Smooth muscle cell of the coronary artery (primary cell): ENCODE measurements around the gene ZSCAN22. TPM values are rescaled to one million over a fixed set of nuclear protein-coding genes. Genes with fewer than 3 reads are reported as not detected.

Source experiments
- total RNA-seq: library from RNA; depleted of rRNA; stranded (reverse); fragments of >200 nt; gene quantifications from 2 replicates; pipeline ENCODE4 v1.2.3, GENCODE V29; 2014; ENCODE audit warnings: low replicate concordance

Gene ZSCAN22
- 2.0 and 2.3 TPM in 2 replicates for total RNA-seq

DNA sequence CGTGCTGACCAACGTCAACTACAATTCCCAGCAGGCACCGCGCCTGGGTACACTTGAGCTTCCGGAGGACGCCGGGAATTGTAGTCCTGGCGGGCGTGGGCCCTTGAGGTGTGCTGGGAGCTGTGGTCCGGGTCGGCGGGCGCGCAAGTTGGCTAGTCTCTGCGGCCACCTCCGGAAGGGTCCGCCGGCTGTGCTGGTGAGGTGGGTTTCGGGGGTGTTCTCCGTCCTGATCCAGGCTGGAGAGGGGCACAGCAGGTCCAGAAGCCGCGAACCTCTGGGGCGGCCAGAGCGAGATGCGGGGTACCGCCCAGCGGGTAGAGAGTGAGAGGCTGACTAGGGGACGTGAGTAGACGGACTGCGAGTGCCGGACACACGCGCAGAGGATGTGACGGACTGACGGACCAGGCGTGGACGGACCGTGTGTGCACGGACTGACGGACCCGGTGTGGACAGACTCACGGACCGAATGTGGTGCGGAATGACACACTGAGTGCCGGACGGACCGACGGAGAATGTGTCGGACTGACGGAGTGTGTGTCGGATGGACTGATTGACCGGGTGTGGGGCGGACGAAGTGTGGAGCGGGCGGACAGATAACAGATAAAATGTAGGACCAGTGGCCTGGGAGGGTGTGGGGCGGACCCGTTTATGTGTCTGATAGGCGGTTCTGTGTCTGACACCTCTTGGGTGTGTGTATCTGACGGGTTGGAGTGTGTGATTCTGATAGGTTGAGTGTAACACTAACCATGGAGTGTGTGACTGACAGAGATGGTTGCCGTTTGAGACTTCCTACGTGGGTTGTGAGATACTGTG, at the start of gene ZSCAN22:
ZSCAN22 (plus strand) TSS at position 81 of the 813 bp plus-strand sequence. CDS start 7,809 bp downstream, outside the sequence.

DNA sequence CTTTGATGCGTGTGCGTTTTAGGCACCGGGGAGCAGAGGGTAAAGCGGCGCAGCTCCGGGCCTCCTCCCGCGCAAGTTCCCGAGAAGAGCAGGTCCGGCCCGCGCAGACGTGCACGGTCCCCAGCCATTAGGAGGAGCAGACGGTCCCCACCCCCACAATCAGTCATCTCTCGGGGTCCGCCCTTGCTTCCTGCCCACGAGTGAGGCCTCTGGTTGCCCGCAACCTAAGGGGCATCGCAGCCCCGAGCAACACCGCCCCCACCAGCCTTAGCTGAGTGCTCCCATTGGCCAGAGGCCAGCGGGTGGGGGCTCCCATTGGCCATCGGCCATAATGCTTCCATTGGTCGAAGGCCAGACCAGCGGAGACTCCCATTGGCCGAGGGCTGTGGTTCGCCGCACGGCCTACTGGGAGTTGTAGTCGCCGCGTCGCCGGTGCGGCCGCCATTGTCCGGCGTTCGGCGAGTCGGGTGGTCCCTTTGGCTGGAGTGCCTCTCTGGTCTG, 48.2 kb upstream of the ZSCAN22 start, which contains the start of gene ZNF8:
ZNF8 (plus strand) TSS at position 415 of the 501 bp plus-strand sequence. CDS start 127 bp downstream, outside the sequence.

DNA sequence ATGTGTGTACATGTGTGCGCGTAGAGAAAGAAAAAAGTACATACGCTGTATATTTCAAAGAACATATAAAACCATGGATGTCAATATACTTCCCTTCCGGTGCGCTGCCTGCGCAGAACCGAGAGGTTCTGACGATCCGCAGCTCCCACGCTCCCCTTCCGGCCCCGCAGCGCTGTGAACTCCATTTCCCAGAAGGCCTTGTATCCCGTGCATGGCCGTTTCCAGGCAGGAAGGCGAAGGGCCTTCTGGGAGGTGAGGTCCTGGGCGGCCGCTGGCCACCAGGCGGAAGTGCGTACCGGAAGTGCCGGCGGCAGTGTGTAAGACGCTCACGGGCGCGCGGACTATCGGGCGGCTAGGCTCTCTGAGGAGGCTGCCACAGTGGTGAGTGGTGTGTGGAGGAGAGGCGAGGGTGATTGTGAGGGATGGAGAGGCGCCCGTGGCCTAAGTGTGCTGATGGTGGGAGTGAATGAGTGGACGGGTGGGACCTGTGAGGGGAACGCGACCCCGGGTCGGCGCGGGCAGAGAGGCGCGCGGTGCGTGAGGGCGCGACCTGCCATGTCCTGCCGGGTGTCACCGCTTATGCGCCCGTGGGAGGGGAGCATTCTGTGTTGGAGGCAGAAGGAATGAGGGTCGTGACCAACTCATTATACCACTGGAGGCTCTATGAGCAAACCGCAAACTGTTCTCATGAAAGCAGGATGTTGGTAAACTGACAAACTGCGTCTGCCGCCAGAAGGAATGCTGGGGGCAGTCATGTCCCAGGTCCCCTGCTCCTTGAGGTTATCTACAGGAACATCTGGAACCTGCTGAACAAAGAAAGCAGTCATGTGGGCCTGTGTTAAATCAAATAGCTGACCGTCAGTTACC, 21.5 kb upstream of the ZSCAN22 start, which contains the start of gene ERVK3-1:
ERVK3-1 (plus strand) TSS at position 313 of the 867 bp plus-strand sequence. CDS start 6,792 bp downstream, outside the sequence.

DNA sequence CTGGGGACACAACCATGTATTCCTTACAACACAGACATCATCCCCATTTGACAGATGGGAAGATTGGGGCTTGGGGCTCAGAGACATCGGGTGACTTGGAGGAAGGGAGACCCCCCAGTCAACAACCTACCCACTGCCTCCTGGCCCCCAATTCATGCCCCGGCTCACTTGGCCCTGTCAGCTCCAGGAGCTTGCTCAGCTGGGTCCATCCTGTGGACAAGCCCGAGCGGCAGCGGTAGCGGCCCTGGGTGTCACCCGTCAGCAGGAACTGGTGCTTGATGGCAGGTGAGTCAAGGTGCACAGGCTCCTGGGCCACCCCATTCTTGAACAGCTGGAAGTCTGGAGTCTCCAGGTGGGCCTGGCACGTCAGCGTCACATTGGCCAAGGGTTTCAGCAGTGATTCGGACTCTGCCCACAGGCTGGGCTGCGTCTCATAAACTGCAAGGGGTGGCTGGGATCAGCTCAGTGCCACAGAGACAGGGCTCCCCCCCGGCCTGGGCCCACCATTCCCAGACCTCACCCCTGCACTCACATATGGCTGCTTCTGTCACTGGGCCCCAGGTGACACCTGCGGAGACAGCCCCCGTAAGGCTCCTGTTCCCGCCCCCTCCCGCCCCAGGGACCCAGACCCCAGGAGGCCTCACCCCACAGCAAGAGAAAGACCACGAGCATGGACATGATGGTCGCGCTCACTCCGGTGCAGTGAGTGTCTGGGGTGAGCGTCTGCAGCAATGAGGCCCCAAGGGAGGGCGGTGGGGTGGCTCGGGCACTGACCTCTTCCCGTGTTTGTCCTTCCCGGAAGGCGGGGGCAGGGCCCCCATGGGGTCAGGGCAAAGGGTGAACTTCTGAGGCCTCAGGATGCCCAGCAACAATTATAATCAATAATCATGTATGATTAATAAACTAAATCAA, 26.2 kb downstream of the ZSCAN22 start, which contains the start of gene A1BG:
A1BG (minus strand) TSS at position 733 of the 912 bp plus-strand sequence; CDS start at position 678, 55 bp downstream.

DNA sequence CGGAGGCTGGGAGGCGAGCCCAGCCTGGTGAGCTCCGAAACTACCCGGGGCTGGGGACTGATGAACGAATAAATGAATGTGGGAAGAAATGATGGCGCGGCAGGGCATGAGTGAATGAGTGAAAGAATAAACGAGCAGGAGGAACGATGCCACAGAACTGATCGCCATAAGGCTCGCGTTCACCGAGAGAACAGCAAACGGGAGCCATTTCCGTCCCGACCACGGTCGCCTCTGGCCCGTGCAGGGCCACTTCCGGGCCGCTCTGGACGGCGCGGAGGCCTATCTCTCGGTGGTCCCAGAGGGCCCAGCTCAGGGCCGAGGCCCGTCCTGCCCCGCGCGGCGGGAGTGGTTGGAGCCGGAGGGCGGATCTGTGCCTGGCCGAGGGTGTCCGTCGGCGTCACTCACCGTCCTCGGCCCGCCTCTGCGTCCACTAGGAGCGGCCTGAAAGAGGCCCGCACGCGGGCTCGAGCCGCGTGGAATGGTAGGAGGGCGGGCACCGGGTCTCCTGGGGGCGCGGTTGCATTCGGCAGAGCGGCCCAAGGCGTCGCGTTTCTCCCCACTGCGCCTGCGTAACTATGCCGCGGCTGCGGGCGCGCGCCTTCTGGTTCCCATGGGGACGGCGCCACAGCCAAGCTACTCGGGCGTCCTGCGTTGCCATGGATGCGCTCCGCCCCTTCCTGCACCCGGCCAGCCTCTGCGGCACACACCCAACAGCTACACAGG, 35.6 kb downstream of the ZSCAN22 start, which contains the start of gene ZNF497:
ZNF497 (minus strand) TSS at position 480 of the 723 bp plus-strand sequence. CDS start 5,116 bp downstream, outside the sequence.

DNA sequence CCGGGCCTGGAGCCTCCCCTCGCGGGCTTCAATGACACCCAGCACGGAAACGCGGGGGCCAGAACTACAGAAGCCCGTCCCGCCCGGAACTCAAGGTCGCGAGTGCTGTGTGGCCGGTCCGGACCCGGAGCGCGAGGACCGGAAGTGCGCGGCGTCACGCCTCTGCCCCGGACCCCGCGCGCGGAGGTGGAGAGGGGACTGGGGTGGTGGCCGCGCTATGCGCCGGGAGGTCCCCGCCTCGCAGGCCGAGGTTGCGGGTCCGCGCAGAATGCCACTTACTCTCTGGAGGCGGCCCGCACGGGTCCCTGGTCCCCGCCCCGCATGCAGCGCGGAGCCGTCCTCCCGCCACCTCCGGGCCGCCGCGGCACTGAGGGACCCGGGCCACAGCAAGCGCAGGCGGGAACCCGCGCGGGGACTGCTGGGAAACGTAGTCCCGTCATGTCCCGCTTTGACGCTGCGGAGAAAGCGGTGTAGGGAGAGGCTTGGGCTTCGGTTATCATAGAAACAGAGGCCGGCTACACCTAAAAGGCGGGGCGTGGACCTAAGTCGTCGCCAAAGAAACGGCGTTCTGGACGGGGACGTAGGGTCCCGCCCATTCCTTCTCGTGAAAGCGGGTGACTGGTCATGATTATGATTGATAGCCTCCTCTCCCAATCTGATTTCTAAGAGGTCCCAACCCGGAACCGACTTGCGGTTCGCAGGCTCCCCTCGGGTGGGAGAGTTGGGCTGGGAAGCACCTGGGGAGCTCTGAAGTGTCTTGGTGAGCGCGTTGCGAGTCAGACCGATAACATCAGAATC, 54.1 kb downstream of the ZSCAN22 start, which contains the start of gene ZNF837:
ZNF837 (minus strand) TSS at position 369 of the 798 bp plus-strand sequence. CDS start 11,698 bp downstream, outside the sequence.

DNA sequence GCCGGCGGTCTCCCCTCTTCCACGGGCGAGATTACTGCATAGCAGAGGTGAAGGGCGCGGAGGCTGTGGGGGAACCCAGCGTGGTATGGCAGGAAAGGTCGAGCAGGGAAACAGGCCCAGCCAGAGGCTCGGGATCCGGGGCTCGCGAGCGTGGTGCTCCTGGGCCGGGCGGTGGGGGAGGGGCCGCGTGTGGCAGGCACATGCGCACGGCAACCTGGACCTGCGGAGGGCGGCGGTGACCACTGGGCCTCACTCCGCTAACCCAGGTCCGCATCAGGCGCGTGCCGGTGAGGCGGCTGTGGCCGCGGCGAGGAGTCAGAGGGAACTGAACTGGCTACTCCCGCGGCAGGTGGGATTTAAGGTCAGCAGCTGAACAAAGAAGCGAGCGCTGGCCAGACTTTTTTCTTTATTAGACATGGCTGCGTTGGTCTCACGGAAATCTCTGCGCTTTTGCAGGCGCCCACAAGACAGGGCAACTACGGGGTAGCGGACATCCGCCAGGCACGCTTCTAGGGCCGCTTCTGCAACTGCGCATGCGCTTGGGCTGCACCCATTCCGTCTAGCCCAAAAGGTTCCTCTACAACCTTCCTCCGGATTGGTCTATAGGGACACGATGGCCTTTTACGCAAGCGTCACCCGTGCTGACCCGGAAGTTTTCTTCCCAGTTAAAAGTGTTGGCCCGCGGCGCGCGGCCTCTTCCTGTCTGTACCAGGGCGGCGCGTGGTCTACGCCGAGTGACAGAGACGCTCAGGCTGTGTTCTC, 60.0 kb downstream of the ZSCAN22 start, which contains the start of gene RPS5:
RPS5 (plus strand) TSS at position 694 of the 762 bp plus-strand sequence. CDS start 869 bp downstream, outside the sequence.

Other genes starting within 250 kb of the ZSCAN22 start
- 12.3 and 26.2 TPM in 2 replicates for gene ZSCAN18, start 228.8 kb upstream of the ZSCAN22 start, total RNA-seq
- 9.7 and 12.7 TPM in 2 replicates for gene ZNF329, start 176.2 kb upstream of the ZSCAN22 start, total RNA-seq
- 10.6 and 23.0 TPM in 2 replicates for gene ZNF274, start 143.9 kb upstream of the ZSCAN22 start, total RNA-seq
- 13.8 and 29.7 TPM in 2 replicates for gene ZNF544, start 98.1 kb upstream of the ZSCAN22 start, total RNA-seq
- 1.6 and 2.6 TPM in 2 replicates for gene ZNF8, start 48.0 kb upstream of the ZSCAN22 start, total RNA-seq
- 25.6 and 28.2 TPM in 2 replicates for gene ERVK3-1, start 21.6 kb upstream of the ZSCAN22 start, total RNA-seq
- 16.8 and 28.1 TPM in 2 replicates for gene A1BG, start 26.5 kb downstream of the ZSCAN22 start, total RNA-seq
- gene ZNF497, start 35.8 kb downstream of the ZSCAN22 start, total RNA-seq = 0.68 and 1.4 TPM in 2 replicates
- 0.35 and 2.0 TPM in 2 replicates for gene ZNF837, start 54.0 kb downstream of the ZSCAN22 start, total RNA-seq
- 3,343 and 4,752 TPM in 2 replicates for gene RPS5, start 60.3 kb downstream of the ZSCAN22 start, total RNA-seq
- 0.15 TPM in 1 of 2 replicates, not detected in the other for gene RNF225, start 68.7 kb downstream of the ZSCAN22 start, total RNA-seq
- gene ZNF584, start 81.7 kb downstream of the ZSCAN22 start, total RNA-seq = 8.5 and 19.1 TPM in 2 replicates
- gene ZNF132, start 113.2 kb downstream of the ZSCAN22 start, total RNA-seq = 5.9 and 8.3 TPM in 2 replicates
- gene ZNF324B, start 124.6 kb downstream of the ZSCAN22 start, total RNA-seq = 8.3 and 16.8 TPM in 2 replicates
- 12.6 and 16.7 TPM in 2 replicates for gene ZNF324, start 140.1 kb downstream of the ZSCAN22 start, total RNA-seq
- gene ZNF446, start 149.4 kb downstream of the ZSCAN22 start, total RNA-seq = 4.0 and 6.1 TPM in 2 replicates
- 13.1 and 24.8 TPM in 2 replicates for gene SLC27A5, start 185.0 kb downstream of the ZSCAN22 start, total RNA-seq
- 5.0 and 5.4 TPM in 2 replicates for gene ZBTB45, start 192.8 kb downstream of the ZSCAN22 start, total RNA-seq
- gene TRIM28, start 217.1 kb downstream of the ZSCAN22 start, total RNA-seq = 368 and 427 TPM in 2 replicates
- gene CHMP2A, start 228.1 kb downstream of the ZSCAN22 start, total RNA-seq = 182 and 214 TPM in 2 replicates
- gene UBE2M, start 231.6 kb downstream of the ZSCAN22 start, total RNA-seq = 95.1 and 115 TPM in 2 replicates
- 9.5 and 15.8 TPM in 2 replicates for gene MZF1, start 246.3 kb downstream of the ZSCAN22 start, total RNA-seq